Skeletal muscle tissue (tissue), 4 donors: ENCODE measurements around the gene CDR2. TPM values are rescaled to one million over a fixed set of nuclear protein-coding genes. Genes with fewer than 3 reads are reported as not detected.
A peak's percentile ranks its signal among the peaks of the same experiment; 100 is the strongest.
"Not testable (repeated sequence)": the region's sequence is repeated elsewhere in the genome, so short reads cannot be mapped to it uniquely, and the experiment has no call there.

Source experiments
- H3K27ac ChIP-seq: one replicate; pipeline ENCODE4 v1.7.0; 2013; ENCODE audit warnings: mild to moderate bottlenecking, low read depth, low read length, inconsistent platforms
- H3K27me3 ChIP-seq, 3 donors: one replicate each; pipeline ENCODE4 v1.7.0; 2013; ENCODE audit warnings: low read length in 3 of 3; ENCODE audit not compliant: control insufficient read depth in 3 of 3, insufficient read depth in 3 of 3
- H3K36me3 ChIP-seq, 3 donors: one replicate each; pipeline ENCODE4 v1.7.0; 2013; ENCODE audit warnings: low read length in 3 of 3; ENCODE audit not compliant: control insufficient read depth in 3 of 3, insufficient read depth in 3 of 3
- H3K4me1 ChIP-seq, 3 donors: one replicate each; pipeline ENCODE4 v1.7.0; 2013; ENCODE audit warnings: low read length in 3 of 3, mild to moderate bottlenecking in 3 of 3; ENCODE audit not compliant: control insufficient read depth in 3 of 3, insufficient read depth in 3 of 3
- H3K4me3 ChIP-seq, 3 donors: one replicate each; pipeline ENCODE4 v1.7.0; 2013; ENCODE audit warnings: low read length in 3 of 3
- H3K9ac ChIP-seq, 3 donors: one replicate each; pipeline ENCODE4 v1.7.0; 2013; ENCODE audit warnings: low read length in 3 of 3, mild to moderate bottlenecking in 3 of 3, moderate library complexity in 2 of 3, low read depth in 1 of 3
- H3K9me3 ChIP-seq, 3 donors: one replicate each; pipeline ENCODE4 v1.7.0; 2013; ENCODE audit warnings: low read length in 3 of 3; ENCODE audit not compliant: control insufficient read depth in 3 of 3
- total RNA-seq: library from RNA; depleted of rRNA; stranded (reverse); fragments of >200 nt; gene quantifications from one replicate; pipeline ENCODE4 v1.2.3, GENCODE V29; 2014
- donor health status: Osteomylitis.

Gene CDR2
- 25.6 TPM for total RNA-seq

- Histone ChIP-seq H3K36me3 (no peaks in the 10 kb centered on the region), H3K4me3 (peak within 1 kb of the TSS; percentile 71 to 88 (median 82)), H3K4me1 (peaks cover 13 to 14% (median 14%) of the 10 kb centered on the region in 3 donors), H3K27ac (peak within 1 kb of the TSS; percentile 44), H3K9ac (peak within 1 kb of the TSS; percentile 81 to 87 (median 87)), H3K9me3 (no peaks in the 10 kb centered on the region), H3K27me3 (no peaks in the 10 kb centered on the region)
Measured at GRCh38 chr16:22374311-22375116, at the start of gene CDR2. Gene CDR2 (minus strand): TSS chr16:22374619. CDS start chr16:22374309, 310 bp downstream.

DNA sequence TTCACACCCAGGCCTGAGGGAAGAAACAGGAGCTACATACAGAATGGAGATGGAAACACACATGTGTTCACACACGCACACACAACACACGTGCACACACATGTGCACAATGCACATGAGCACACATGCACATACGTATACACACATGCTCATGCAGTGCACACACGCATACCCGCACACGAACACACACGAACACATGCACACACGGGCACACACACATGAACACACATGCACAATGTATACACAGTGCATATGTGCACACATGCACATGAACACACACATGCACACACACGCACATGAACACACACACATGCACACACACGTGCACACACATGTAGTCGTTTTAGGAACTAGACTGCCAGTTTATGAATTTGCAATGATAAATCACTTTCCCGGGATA, 49.3 kb upstream of the CDR2 start:
- no peak overlapping the region for H3K27ac ChIP-seq
- peak overlapping the region in 1 of 3 donors; percentile 73 for H3K9ac ChIP-seq

GRCh38 chr16:22421136-22421535, 46.7 kb upstream of the CDR2 start:
- Histone ChIP-seq H3K27me3 (no peaks in the 10 kb centered on the region), H3K9me3 (no peaks in the 10 kb centered on the region), H3K4me1 (peaks cover 8 to 24% (median 20%) of the 10 kb centered on the region in 3 donors), H3K27ac (no peak overlapping the region), H3K4me3 (no peak overlapping the region), H3K9ac (no peak overlapping the region), H3K36me3 (peaks cover 16 to 26% (median 19%) of the 10 kb centered on the region in 3 donors)

More for the DNA sequence above, 49.3 kb upstream of the CDR2 start:
- peaks cover 8 to 24% (median 20%) of the 10 kb centered on the region in 3 donors for H3K4me1 ChIP-seq
- peaks cover 24% of the 10 kb centered on the region in 3 donors for H3K36me3 ChIP-seq
- H3K4me3 ChIP-seq, result no peak overlapping the region
- no peaks in the 10 kb centered on the region for H3K9me3 ChIP-seq
- H3K27me3 ChIP-seq, result no peaks in the 10 kb centered on the region

DNA sequence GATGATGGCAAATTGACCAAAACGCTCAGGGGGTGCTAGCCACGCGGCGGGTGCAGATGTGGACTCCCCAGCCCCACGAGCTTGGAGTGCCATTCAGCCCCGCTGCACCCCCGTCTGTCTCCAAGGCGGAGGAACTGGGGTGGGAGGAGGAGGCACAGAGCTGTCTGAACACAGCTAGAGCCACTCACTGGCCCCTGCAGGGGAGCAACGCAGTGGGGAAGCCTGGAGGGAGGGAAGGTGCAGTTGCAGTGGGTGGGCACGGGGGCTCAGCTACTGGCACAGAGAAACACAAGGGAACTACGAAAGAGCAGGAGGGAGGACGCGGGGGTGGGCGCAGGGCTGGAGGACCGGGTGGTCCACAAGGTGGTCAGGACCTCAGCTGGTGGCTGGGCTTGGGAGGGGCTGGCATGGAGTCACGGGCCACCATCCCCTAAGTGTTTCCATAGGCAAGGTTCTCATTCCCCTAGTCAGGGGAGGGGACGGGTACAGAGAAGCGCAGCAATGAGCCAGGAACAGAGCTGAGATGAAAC, 46.3 kb upstream of the CDR2 start:
- H3K9ac ChIP-seq, result no peak overlapping the region
- H3K4me3 ChIP-seq, result no peak overlapping the region
- H3K9me3 ChIP-seq, result no peaks in the 10 kb centered on the region
- peaks cover 8 to 21% (median 20%) of the 10 kb centered on the region in 3 donors for H3K4me1 ChIP-seq
- no peak overlapping the region for H3K27ac ChIP-seq
- H3K36me3 ChIP-seq, result peaks cover 15 to 26% (median 16%) of the 10 kb centered on the region in 3 donors
- no peaks in the 10 kb centered on the region for H3K27me3 ChIP-seq

DNA sequence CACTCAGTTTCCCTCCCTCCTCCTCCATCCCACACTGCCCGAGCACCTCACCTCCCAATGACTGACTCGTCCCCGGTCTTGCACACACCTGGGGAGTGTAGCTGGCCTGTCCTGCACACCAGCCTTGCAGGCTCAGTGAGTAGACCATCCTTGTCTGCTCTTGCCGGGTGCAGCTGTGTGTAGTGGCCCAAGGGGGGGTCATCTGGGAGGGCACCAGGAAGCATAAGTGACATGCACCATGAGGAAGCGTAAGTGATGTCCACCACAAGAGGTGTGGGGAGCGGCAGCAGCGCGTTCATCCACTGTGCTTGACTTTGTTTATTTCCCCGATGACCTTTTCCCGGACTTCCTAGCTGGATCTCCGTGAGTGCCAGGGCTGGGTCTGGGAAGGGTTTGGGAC, 45.5 kb upstream of the CDR2 start:
- H3K9me3 ChIP-seq, result no peaks in the 10 kb centered on the region
- H3K27ac ChIP-seq, result no peak overlapping the region
- H3K36me3 ChIP-seq, result peaks cover 15 to 26% (median 16%) of the 10 kb centered on the region in 3 donors
- peaks cover 8 to 13% (median 13%) of the 10 kb centered on the region in 3 donors for H3K4me1 ChIP-seq
- no peaks in the 10 kb centered on the region for H3K27me3 ChIP-seq
- H3K9ac ChIP-seq, result no peak overlapping the region
- no peak overlapping the region for H3K4me3 ChIP-seq

GRCh38 chr16:22418826-22419225, 44.4 kb upstream of the CDR2 start:
- peaks cover 14 to 24% (median 16%) of the 10 kb centered on the region in 3 donors for H3K36me3 ChIP-seq
- H3K27me3 ChIP-seq, result no peaks in the 10 kb centered on the region
- H3K4me1 ChIP-seq, result peaks cover 0 to 3% (median 2%) of the 10 kb centered on the region in 3 donors
- H3K9ac ChIP-seq, result no peak overlapping the region
- no peak overlapping the region for H3K27ac ChIP-seq
- H3K4me3 ChIP-seq, result no peak overlapping the region
- no peaks in the 10 kb centered on the region for H3K9me3 ChIP-seq

- peaks cover 12 to 21% (median 12%) of the 10 kb centered on the region in 3 donors for H3K36me3 ChIP-seq
- not testable (repeated sequence) for H3K9me3 ChIP-seq, H3K27ac ChIP-seq, H3K4me3 ChIP-seq, H3K4me1 ChIP-seq, H3K27me3 ChIP-seq, H3K9ac ChIP-seq
Measured at GRCh38 chr16:22417798-22418197, 43.4 kb upstream of the CDR2 start.

GRCh38 chr16:22417019-22417418, 42.6 kb upstream of the CDR2 start:
- peaks cover 12 to 21% (median 12%) of the 10 kb centered on the region in 3 donors for H3K36me3 ChIP-seq
- no peak overlapping the region for H3K4me3 ChIP-seq
- no peaks in the 10 kb centered on the region for H3K27me3 ChIP-seq
- no peaks in the 10 kb centered on the region for H3K9me3 ChIP-seq
- no peak overlapping the region for H3K27ac ChIP-seq
- no peak overlapping the region for H3K9ac ChIP-seq
- H3K4me1 ChIP-seq, result no peaks in the 10 kb centered on the region

- no peaks in the 10 kb centered on the region for H3K9me3 ChIP-seq
- no peaks in the 10 kb centered on the region for H3K27me3 ChIP-seq
- H3K4me1 ChIP-seq, result no peaks in the 10 kb centered on the region
- peaks cover 0 to 4% (median 3%) of the 10 kb centered on the region in 3 donors for H3K36me3 ChIP-seq
- no peak overlapping the region for H3K27ac ChIP-seq
- no peak overlapping the region for H3K9ac ChIP-seq
- no peak overlapping the region for H3K4me3 ChIP-seq
Measured at GRCh38 chr16:22413819-22414218, 39.4 kb upstream of the CDR2 start.

GRCh38 chr16:22407486-22407885, 33.1 kb upstream of the CDR2 start:
- H3K4me1 ChIP-seq, result no peaks in the 10 kb centered on the region
- no peaks in the 10 kb centered on the region for H3K27me3 ChIP-seq
- no peak overlapping the region for H3K27ac ChIP-seq
- no peaks in the 10 kb centered on the region for H3K9me3 ChIP-seq
- no peak overlapping the region for H3K4me3 ChIP-seq
- H3K9ac ChIP-seq, result no peak overlapping the region
- no peaks in the 10 kb centered on the region for H3K36me3 ChIP-seq
